Measurements from ENCODE around the gene SLC41A3. TPM values are rescaled to one million over a fixed set of nuclear protein-coding genes. Genes with fewer than 3 reads are reported as not detected.

Gene SLC41A3
- total and polyA plus RNA-seq, 4 donors, result 9.3 to 19.8 (median 12.7) TPM

- Histone ChIP-seq H3K4me1 (ENCODE audit: control insufficient read depth in 4 of 4, insufficient read depth in 4 of 4, low read length in 3 of 4) (peaks cover 0 to 4% (median 0%) of the 10 kb centered on the region in 4 donors), H3K9me3 (ENCODE audit: control insufficient read depth in 4 of 4, low read length in 3 of 4) (no peaks in the 10 kb centered on the region), H3K4me3 (ENCODE audit: low read depth in 1 of 3, low read length in 3 of 3) (no peak overlapping the region), H3K36me3 (ENCODE audit: control insufficient read depth in 4 of 4, insufficient read depth in 3 of 4, low read depth in 1 of 4, low read length in 3 of 4) (peaks cover 20 to 76% (median 56%) of the 10 kb centered on the region in 4 donors), H3K27me3 (ENCODE audit: control insufficient read depth in 4 of 4, insufficient read depth in 4 of 4, low read length in 3 of 4) (no peaks in the 10 kb centered on the region), H3K9ac (ENCODE audit: low read depth in 1 of 2, low read length in 2 of 2) (no peak overlapping the region), H3K27ac (ENCODE audit: low read depth in 1 of 2, low read length in 2 of 2) (no peak overlapping the region)
- DNase-seq (ENCODE audit: low spot score), result peak; percentile 28
- 82% methylated on average over 6 of the region's 6 CpGs for WGBS
- TF ChIP-seq FOXA2 (IDR thresholded peaks at IDR 0.05) (no peak), RXRA (IDR thresholded peaks at IDR 0.05) (no peak), HNF4G (IDR thresholded peaks at IDR 0.05) (no peak), JUND (IDR thresholded peaks at IDR 0.05) (no peak), TAF1 (conservative IDR thresholded peaks at IDR 0.05) (no peak), GABPA (IDR thresholded peaks at IDR 0.05 in 1 of 2, conservative IDR thresholded peaks at IDR 0.05 in 1 of 2) (no peak), CTCF (IDR thresholded peaks at IDR 0.05; ENCODE audit: low read depth, low read length, missing input control) (no peak), SP1 (IDR thresholded peaks at IDR 0.05) (no peak), ZBTB33 (IDR thresholded peaks at IDR 0.05) (no peak), MAX (IDR thresholded peaks at IDR 0.05) (no peak), REST (IDR thresholded peaks at IDR 0.05) (no peak), NR2F2 (IDR thresholded peaks at IDR 0.05) (no peak), FOXA1 (IDR thresholded peaks at IDR 0.05) (no peak), ATF3 (IDR thresholded peaks at IDR 0.05) (no peak), EGR1 (IDR thresholded peaks at IDR 0.05; ENCODE audit: low read depth in 2 of 2) (no peak), HNF4A (conservative IDR thresholded peaks at IDR 0.05) (no peak), YY1 (IDR thresholded peaks at IDR 0.05) (no peak), RAD21 (IDR thresholded peaks at IDR 0.05) (no peak)
Measured at GRCh38 chr3:126133606-126134005, 49.7 kb upstream of the SLC41A3 start.

All from liver (tissue), 9 donors.